HG02798 (cell line): ENCODE measurements around the gene PRF1.
"Not testable (repeated sequence)": the region's sequence is repeated elsewhere in the genome, so short reads cannot be mapped to it uniquely, and the experiment has no call there.

Source experiments
- ATAC-seq: cut with Tn5 transposase; IDR thresholded peaks from one replicate; pipeline ENCODE4 v1.9.1; 2021; ENCODE audit warnings: mild to moderate bottlenecking; ENCODE audit not compliant: unreplicated experiment, poor library complexity

PRF1 gene

DNA sequence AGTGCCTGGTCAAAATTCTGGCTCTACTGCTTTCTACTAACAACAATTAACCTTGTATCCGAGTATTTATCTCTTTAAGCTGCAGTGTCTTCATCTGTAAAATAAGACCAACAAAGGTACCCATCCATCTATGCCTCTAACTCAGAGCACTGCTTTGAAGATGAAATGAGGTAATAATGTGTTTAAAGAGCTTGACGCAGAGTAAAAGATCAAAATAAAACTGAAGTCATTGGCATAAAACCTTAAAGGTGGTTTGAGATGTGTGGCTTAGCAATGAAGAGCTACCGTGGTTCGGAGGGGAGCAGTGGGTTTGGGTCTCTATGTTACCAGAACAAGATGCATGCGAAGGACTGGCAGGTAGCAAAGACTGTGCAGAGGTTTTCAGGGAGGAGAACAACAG is 16.1 kb upstream of the PRF1 start:
- ATAC-seq: no peak

DNA sequence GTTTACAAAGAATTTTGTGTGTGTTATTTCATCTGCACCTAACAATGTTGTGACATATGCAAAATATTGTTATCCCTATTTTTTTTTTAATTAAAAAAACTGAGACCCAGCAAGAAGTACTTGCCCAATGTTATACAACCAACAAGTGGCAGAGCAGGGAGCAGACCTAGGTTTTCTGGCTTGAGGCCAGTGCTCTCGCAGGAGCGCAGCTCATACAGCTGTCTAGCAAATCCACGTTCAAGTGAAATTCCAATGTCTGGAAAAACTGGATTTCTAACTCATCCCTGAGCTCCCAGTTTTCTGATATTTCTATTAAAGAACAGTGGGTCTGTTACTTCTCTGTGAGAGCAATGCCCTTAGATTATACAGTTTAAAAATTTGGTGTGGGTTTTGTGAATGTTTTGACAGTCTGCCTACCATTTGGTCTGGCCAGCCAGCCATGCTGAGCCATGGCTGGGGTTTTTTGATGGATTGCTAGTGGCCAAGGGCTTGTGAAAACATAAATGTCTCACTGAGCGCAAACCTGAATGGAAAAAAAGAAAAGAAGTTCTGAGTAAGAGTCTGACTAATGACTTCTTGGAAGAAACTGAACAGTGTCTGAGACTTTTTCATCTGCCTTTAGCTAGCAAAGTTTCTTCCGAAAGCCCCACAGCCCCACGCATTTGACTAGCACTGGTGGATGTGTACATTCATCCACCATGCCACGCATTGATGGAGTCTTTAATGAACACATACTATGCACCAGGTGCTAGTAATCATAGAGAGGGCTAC is 15.4 kb upstream of the PRF1 start:
- ATAC-seq: no peak

DNA sequence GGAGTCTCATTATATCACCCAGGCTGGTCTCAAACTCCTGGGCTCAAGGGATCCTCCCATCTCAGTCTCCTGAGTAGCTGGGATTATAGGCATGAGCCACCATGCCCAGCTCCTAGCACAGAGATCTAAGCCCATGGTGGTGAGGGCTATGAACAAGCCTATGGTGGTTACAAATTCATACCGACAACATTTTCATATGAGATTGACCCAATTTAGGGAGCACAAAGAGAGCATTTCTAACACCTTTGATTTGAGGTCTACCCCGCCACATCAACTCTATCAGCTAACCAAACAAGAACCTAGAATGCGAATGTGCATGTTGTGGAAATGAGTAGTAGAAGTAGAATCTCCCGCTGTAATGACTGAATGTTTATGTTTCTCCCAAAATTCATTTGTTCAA is 14.2 kb upstream of the PRF1 start:
- no peak for ATAC-seq

DNA sequence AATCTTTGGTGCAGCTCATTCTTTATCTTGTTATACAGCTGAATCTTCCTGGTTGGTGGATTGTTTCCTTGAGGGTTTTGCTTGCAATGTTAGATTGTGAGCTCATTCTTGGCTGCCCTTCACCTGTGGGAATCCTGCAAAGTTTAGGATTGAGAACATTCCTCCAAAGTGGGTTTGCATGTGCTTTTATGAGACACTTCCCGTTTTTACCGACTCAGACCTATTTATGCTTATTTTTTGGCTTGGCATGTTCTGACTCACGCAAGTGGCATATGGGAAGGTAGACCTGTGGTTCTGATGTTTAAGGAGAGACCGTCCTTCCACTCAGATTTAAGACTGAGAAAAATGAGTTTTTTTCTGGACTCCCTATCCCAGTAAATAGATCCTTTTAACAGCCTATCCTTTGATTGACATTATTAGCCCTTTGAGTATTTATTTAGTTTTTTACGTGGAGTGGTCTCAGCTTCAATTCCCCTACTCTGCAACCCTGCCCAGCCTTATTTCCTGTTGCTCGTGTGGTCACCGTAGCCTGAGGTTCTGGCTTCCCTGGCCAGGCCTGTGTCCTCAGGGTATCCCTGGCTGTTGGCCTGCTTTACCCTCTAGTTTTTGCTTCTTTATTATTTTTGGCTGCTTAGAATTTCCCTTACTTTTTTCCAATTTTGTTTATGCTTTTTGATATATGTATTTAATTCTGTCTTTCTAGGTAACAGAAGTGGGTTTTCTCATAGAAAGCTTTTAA is 13.4 kb upstream of the PRF1 start:
- ATAC-seq: no peak

DNA sequence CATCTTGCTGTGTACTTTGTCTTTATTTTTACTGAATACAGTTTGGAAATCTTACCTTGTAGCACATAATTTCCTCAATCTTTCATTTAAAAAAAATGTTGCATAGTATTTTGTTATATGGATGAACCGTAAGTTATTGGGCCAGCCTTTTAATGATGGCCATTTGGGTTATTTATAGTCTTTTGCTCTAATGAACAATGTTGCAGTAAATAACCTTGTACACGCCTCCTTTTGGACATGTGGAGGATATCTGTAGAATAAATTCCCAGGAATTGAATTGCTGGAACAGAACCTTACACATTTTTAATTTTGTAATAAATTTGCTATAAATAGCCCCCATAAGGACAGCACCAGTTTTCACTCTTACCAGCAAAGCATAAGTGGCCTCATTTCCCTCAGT is 12.7 kb upstream of the PRF1 start:
- no peak for ATAC-seq

DNA sequence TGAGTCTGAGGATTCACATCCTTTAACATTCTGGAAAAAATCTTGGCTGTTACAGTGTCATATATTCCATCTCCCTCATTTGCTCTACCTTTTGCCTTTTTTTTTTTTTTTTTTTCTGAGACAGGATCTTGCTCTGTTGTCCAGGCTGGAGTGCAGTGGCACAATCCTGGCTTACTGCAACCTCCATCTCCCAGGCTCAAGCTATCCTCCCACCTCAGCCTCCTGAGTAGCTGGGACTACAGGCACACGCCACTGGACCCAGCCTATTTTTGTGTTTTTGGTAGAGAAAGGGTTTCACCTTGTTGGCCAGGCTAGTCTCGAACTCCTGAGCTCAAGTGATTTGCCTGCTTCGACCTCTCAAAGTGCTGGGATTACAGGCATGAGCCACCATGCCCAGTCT is 11.8 kb upstream of the PRF1 start:
- ATAC-seq: not testable (repeated sequence)

DNA sequence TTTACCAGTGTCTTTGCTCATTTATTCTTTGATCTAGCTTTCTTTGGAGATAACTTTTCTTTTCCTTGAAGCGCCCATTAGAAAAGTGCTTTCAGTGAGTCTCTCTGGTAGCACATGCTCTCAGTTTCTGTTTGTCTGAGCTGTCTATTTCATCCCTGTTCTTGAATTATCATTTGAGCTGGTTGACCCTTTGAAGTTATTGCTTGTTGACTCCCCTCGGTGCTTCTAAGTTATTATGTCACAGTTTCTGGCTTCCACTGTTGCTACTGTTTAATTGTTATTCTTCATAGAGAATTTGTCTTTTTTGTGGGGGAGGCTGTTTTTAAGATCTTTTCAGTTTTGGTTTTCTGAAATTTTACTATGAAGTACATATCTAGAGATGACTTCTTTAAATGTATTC is 11.4 kb upstream of the PRF1 start:
- no peak for ATAC-seq

DNA sequence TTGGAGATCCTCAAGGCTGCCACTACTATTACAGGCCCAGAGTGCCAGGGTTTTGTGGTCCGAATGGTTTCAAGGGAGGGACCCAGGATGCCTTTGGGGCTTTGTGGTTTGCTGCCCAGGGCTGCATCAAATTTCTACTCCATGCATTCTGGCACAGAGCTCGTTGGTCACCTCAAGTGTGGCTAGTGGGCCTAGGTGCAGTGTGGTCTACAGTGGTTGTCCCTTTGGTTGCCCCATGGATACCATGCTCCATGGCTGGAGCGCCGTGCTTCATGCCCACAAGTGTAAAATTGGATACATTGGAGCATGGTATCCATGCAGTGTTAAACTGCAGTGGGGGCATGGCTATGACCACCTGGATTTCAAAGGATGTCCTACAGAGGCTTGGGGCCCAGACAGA is 5.4 kb upstream of the PRF1 start:
- no peak for ATAC-seq

DNA sequence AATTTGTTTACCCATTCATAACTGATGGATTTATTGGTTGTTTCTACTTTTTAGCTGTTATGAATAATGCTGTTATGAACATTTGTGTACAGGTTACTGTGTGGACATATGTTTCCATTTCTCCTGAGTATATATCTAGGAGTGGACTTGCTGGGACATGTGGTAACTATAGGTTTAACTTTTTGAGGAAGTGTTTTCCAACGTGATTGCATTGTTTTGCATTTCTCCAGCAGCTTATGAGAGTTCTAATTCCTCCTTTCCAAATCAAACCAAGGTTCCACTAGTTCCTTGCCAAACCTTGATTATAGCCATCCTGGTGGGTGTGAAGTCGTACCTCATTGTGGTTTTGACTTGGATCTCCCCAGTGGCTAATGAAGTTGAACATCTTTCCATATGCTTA is 2.6 kb upstream of the PRF1 start:
- no peak for ATAC-seq

DNA sequence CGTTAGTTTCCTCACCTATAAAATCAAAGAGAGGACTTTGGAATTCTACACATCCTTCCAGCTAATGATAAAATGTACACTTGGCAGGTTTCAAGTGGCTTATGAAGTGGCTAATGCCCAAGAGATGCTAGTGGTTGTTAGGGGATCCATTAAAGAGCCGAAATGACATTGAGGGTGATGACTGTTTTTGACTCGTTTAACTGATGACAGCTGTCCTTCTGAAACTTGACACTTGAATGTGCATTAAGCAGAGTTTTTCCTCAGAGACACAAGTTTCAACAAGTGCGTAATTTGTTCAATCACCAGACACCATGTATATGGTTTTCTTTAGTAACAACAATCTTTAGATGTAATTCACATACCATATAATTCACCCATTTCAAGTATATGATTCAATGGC is 1.6 kb upstream of the PRF1 start:
- no peak for ATAC-seq

DNA sequence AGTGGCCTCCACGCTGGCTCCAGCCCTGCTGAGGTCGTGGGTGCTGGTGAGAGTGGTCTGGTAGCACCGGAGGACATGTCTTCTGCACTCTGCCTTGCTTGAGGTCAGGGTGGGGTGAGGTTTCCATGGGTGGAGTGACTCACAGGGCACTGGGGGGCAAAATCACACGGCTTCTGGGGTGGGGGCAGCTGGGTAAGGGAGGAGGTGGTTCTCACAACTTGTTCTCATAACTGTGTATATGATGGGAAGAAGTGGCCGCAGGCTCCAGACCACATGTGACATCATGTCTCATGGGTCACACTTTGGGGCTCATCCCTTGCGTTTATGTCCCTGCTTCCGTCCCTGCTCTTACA is 884 bp upstream of the PRF1 start:
- no peak for ATAC-seq

DNA sequence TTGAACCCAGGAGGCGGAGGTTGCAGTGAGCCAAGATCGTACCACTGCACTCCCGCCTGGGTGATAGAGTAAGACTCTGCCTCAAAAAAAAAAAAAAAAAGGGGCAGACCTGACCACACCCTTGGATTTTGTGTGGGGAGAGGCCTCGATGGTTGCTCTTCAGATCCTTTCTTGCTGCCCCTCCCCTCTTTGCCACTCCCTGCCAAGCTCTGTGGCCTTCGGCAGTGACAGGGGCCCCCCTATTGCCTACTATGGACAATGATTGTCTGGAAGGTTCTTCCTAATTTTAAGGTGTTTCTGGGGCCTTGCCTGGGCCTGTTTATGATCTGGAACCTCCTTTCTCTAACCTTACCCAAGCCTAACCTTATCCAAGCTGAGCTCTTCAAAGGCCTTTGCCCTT is 795 bp downstream of the PRF1 start:
- ATAC-seq: no peak

DNA sequence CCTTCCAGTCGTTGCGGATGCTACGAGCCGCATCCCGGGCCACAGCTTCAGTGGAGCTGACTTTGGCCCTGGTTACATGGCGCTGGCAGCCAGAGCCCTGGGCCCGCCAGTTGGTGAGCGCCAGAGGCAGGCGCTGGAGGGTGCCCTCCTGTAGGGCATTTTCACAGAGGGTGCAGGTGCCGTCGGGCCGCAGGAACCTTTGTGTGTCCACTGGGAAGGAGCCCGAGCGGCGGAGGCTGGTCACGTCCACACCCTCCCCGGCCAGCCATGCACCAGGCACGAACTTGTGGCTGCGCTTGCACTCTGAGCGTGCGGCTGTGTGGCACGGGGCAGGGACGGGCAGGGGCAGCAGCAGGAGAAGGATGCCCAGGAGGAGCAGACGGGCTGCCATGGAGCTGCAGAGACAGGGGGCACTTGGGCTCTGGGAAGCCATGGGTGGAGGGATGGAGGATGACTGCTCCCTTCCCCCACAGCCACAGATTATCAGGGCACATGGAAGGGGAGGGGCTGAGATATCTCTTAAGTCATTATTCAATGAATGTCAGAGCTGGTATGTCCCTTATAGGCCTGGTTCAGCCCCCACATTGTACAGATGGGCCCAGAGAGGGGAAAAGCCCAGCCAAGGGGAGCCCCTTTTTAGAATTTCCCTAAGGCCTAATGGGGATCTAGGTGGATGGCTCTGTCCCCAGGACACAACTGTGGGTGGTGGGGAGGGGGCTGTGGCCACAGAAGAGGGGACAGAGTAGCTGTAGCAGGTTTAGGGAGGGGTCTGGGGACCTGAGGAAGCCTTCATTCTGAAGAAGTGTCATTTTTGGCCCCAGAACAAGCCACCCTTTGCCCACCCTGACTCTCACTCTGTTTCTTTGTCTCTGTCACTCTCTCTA is 1.8 kb downstream of the PRF1 start:
- ATAC-seq: no peak

DNA sequence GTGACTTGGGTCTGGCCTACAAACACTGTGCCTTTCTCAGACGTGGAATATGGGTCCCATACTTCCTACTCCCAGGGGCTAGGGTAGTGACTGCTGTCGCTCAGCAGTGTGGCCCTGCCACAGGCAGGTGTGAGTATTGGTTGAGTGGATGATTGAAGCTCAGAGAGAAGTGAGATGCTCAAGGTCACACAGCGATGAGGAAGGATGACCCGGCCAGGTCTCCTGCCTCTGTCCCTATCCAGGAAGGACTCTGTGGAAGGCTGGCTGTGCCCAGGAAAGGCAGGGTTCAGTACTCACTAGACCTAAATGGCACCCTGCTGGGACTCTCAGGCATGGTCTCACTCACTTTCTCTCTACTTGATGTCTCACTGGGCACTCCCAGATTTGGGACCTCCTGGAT is 2.8 kb downstream of the PRF1 start:
- no peak for ATAC-seq

DNA sequence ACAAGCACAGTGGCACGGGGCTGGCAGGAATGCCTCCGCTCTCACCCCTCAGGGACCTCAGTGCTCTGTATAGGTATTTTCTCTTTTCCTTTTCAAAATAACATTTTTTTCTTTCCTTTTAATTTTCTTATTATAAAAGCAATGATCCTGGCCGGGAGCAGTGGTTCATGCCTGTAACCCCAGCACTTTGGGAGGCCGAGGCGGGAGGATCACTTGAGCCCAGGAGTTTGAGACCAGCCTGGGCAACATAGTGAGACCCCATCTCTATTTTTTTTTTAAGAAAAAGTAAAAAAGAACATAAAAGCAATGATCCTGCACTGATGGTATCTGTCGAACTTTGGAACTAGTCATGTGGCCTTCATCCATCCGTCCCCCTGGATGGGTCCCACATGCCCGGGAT is 3.2 kb downstream of the PRF1 start:
- ATAC-seq: no peak

DNA sequence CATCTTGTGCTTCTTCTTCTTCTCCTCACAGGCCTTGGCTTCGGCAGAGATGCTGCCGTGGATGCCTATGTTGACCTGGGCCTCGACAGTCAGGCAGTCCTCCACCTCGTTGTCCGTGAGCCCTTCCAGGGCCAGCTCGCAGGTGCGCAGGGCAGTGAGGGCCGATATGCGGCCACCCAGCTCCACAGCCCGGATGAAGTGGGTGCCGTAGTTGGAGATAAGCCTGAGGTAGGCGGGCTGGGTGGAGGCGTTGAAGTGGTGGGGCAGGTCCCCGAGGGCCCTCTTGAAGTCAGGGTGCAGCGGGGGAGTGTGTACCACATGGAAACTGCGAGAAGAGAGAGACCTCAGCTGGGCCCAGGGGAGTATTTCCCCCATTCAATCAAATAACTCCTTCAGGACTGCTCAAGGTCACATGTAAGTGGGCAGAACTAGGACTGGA is 3.7 kb downstream of the PRF1 start:
- ATAC-seq: no peak

DNA sequence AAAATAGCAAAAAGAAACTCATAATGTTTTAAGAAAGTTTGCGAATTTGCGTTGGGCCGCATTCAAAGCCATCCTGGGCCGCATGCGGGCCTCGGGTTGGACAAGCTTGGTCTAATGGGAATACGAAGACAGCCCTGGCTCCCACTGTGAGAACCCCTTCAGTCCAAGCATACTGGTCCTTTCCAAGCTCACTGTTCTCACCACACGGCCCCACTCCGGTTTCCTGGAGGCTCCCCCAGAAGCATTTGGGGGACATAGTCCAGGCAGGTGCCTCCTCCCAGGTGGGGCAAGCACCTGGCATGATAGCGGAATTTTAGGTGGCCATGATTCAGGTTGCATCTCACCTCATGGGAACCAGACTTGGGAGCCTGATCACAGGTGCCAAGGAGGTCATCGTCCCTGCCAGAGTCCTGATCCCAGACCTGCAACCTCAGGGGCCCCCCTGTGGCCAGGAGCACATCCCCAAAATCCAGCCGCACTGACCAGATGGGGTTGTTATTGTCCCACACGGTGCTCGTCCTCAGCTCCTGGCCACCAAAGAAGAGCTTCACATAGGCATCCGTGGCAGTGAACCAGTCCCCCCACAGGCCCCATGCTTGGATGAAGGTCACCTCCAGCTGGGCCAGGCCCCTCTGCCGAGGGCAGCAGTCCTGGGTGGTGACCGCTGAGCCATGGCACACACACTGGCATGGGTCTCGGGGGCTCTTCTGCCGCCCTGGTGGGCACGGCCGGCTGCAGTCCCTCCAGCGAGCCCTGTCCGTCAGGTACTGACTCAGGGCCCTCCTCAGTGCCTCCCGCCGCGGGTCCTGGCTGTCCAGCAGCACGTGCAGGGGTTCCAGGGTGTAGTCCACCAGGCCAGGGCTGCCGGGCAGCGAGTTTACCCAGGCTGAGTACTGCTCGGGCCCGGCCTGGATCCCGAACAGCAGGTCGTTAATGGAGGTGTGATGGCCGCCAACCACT is 4.4 kb downstream of the PRF1 start:
- no peak for ATAC-seq

DNA sequence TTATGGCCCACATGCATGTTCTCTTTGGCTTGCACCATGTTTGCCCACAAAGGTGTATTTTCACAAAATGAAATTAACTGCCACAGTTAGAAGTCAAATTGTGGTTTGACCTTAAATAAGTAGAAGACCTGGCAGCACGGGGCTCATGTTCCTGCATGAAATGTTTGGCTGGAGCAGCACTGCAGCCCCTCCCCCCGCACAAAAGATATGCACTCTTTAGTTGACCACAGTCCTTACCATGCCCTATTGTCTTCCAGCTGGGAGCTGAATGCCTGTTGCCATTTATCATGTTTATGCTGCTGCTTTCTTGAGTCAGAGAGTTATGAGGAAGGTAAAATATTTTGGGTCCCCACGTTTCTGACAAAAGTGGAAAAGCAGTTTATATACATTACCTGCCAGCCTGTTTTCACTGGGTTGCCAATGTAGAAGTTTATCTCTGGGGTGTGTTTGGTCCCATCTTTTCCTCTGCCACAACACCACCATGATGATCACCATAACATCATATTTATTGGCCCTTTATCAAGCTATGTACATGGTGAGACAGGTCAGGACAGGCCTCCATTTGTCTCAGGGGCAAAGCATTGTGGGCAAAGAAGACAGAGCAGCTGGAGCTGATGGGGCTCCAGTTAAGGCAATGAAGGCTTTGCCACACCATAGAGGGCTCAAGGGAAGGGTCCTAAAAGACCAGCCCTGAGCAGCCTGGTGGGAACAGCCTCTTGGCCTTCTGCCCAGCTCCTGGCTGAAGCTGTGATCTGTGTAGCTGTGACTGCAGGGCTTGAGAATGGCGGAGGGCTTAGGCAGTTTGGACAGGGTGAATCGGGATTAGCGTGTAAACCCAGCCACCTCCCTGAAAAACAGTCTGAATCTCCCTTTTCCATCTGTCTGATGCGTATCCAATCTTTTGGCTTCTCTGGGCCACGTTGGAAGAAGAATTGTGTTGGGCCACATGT is 5.4 kb downstream of the PRF1 start:
- ATAC-seq: no peak
